ENCODE results near the gene TSPAN31.
"Not testable (repeated sequence)": the region's sequence is repeated elsewhere in the genome, so short reads cannot be mapped to it uniquely, and the experiment has no call there.

Gene TSPAN31, protein sequence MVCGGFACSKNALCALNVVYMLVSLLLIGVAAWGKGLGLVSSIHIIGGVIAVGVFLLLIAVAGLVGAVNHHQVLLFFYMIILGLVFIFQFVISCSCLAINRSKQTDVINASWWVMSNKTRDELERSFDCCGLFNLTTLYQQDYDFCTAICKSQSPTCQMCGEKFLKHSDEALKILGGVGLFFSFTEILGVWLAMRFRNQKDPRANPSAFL

DNA sequence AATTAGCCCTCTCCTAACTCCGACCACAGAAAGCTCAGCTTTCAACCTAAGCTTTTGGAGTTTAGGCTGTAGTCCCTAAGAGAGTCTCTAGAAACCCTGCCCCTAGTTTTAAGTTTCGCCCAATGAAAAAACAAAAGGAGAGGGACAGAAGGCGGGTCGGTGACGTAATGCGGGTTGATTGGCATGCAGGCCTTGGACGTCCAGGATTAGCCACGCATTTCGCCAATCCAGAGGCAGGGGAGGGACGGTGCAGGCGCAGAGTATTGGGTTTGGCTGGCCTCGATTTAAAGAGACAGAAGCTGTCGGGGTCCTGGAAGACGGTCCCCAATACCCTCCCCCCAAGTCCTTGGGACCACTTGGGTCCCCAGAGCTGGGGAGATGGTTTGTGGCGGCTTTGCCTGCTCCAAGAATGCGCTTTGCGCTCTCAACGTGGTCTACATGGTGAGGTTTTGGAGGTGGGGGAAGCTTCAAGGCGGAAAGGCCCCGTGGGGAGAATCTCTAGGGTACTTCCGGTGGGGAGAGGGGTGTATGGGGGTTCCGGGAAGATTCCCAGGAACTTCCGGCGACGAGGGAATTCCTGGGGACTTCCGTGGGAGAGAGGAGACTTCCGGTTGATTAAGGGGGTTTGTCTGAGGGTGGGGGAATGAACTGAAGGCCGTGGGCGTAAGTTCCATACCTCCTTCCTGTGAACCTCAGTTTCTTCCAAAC is at the start of gene TSPAN31:
TSPAN31 (plus strand) TSS at position 263 of the 708 bp plus-strand sequence; CDS start at position 379, 116 bp downstream.
- in situ Hi-C loops (cut with HindIII; ENCODE audit: low sequenced_read_pairs), result no loop called here

DNA sequence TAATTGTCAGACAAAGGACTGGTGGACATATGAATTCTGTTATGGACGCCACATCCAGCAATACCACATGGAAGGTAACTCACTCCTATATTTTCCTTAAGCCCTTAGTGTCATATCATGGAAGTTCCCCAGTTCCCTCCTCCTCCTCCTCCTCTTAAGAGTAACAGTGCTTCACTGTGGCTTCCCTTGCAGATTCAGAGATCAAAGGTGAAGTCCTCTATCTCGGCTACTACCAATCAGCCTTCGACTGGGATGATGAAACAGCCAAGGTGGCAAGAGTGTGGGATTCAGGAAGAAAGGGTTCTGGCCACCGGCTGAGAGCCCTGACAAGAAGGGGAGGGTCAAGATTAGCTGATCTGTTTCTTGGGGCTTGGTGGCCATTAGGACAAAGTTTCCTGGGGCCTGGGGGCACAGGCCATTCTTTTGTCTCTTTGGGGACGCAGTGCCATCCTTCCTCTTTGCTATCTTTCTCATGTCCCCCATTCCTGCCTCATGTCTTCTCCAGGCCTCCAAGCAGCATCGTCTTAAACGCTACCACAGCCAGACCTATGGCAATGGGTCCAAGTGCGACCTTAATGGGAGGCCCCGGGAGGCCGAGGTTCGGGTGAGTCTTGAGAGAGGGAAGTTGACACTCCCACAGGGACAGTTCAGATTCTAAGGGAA is 48.9 kb upstream of the TSPAN31 start:
- in situ Hi-C loops (cut with HindIII; ENCODE audit: low sequenced_read_pairs), result no loop called here

GRCh38 chr12:57697076-57697475 is 47.8 kb upstream of the TSPAN31 start:
- in situ Hi-C loops (cut with HindIII; ENCODE audit: low sequenced_read_pairs), result no loop called here

GRCh38 chr12:57698414-57698813 is 46.4 kb upstream of the TSPAN31 start:
- in situ Hi-C loops (cut with HindIII; ENCODE audit: low sequenced_read_pairs), result no loop called here

- in situ Hi-C loops (cut with HindIII; ENCODE audit: low sequenced_read_pairs), result no loop called here
These were observed 44.5 kb upstream of the TSPAN31 start for GRCh38 chr12:57700317-57700716.

DNA sequence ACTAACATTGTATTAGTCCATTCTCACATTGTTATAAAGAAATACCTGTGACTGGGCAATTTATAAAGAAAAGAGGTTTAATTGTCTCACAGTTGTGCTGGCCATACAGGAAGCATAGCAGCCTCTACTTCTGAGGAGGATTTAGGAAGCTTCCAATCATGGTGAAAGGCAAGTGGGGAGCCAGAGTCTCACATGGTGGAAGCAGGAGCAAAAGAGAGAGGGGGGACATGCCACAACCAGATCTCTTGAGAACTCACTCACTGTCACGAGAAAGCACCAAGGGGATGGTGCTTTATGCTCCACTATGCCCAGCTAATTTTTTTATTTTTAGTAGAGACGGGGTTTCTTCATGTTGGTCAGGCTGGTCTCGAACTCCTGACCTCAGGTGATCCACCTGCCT is 37.6 kb upstream of the TSPAN31 start:
- in situ Hi-C loops (cut with HindIII; ENCODE audit: low sequenced_read_pairs), result no loop called here

GRCh38 chr12:57708296-57708695 is 36.5 kb upstream of the TSPAN31 start:
- in situ Hi-C loops (cut with HindIII; ENCODE audit: low sequenced_read_pairs), result no loop called here

DNA sequence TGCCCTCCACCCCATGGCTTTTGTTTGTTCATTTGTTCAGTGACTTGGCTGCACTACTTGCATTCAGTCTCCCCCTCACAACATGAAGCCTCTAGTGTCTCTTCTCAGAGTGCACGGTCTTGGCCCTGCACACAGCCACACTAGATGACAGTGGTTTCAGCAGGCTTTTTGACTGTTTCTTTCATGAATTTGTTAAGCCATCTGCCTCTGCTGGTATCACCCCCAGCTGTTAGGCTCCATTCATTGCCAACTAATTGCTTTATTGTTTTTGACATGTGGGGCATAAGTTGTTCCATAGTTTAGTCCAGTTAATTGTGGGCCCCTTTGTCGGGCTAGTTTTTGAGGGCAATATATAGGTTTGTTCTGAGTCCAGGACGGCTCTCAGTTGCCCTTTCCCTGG is 32.1 kb upstream of the TSPAN31 start:
- in situ Hi-C loops (cut with HindIII; ENCODE audit: low sequenced_read_pairs), result no loop called here

DNA sequence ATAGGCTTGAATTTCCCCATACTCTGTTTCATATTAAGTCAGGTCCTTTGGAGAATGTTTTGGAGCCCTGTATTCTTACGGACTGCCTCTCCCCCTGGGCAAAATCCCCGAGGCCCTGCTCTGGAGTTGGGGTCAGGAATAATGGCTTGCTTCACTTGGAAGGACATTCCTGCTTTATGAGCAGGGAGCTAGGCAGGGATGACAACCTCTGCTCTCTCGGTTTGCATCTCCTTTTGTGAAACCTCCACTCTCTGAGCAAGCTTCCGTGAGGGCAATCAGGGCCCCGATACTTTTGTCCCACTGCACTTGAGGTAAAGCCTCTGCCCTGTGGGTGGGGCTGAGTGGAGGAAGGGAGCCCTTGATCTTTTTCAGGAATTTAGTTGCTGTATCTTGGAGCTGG is 31.6 kb upstream of the TSPAN31 start:
- in situ Hi-C loops (cut with HindIII; ENCODE audit: low sequenced_read_pairs), result no loop called here

DNA sequence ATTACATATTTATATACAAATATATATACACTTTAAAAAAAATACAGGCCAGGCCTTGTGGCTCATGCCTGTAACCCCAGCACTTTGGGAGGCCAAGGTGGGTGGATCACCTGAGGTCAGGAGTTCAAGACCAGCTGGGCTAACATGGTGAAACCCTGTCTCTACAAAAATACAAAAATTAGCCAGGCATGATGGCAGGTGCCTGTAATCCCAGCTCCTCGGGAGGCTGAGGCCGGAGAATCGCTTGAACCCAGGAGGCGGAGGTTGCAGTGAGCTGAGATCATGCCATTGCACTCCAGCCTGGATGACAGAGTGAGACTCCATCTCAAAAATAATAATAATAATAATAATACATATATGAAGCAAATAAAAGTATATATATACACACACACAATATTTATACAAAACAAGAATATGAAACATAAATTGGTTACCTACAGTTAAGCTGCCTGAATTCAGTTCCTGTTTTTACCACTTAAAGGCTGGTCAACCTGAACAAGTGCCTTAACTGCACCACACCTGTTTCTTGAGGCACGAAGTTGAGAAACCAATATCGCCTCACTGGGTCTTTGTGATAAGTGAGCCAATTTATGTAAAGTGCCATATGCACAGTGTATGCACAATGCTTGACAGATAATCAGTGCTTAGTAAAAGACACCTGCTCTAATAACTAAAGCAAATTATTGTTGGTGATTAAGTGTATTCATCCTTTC is 29.6 kb upstream of the TSPAN31 start:
- in situ Hi-C loops (cut with HindIII; ENCODE audit: low sequenced_read_pairs), result not testable (repeated sequence)

GRCh38 chr12:57715786-57716185 is 29.1 kb upstream of the TSPAN31 start:
- in situ Hi-C loops (cut with HindIII; ENCODE audit: low sequenced_read_pairs), result no loop called here

DNA sequence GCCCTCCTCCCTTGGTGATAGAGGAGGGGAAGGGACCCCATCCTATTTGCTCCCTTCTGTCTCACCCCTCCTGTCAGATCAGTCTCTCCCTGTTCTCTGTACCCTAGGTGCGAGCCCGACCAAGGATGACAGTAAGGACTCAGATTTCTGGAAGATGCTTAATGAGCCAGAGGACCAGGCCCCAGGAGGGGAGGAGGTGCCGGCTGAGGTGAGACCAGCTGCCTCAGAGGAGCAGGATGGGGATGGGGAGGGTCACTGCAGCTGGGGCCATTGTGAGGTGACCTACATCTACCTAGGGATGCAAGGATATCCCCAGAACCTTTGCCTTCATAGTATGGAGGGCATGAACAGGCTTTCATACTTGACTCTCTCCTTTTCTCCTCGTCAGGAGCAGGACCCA is 28.5 kb upstream of the TSPAN31 start:
- in situ Hi-C loops (cut with HindIII; ENCODE audit: low sequenced_read_pairs), result no loop called here

GRCh38 chr12:57717131-57717530 is 27.7 kb upstream of the TSPAN31 start:
- in situ Hi-C loops (cut with HindIII; ENCODE audit: low sequenced_read_pairs), result no loop called here

GRCh38 chr12:57717846-57718640 is 26.8 kb upstream of the TSPAN31 start:
- in situ Hi-C loops (cut with HindIII; ENCODE audit: low sequenced_read_pairs), result no loop called here

DNA sequence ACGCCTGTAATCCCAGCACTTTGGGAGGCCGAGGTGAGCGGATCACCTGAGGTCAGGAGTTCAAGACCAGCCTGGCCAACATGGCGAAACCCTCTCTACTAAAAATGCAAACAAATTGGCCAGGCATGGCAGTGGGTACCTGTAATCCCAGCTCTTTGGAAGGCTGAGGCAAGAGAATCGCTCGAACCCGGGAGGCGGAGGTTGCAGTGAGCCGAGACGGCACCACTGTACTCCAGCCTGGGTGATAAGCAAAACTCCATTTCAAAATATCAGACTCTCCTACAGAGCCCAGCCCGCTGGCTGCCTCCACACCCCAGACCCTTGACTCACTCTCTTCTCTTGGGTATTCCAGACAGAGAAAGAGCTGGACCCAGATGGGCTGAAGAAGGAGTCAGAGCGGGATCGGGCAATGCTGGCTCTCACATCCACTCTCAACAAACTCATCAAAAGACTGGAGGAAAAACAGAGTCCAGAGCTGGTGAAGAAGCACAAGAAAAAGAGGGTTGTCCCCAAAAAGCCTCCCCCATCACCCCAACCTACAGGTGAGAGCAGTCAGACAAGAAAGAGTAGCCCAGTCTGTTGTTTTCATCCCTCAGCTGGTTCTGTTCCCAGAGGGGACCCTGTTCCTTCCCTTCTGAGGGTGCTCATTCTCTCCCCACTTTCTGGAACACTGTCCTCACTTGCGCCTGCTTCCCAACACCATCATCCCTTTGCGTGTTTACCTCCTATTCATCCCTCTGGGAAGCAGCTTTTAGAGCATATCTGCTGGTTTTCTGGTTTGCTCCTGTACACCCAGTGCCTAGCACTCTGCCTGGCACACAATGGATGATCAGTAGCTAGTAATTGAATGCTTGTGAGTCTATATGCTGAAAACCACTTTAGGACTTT is 26.0 kb upstream of the TSPAN31 start:
- in situ Hi-C loops (cut with HindIII; ENCODE audit: low sequenced_read_pairs), result no loop called here

DNA sequence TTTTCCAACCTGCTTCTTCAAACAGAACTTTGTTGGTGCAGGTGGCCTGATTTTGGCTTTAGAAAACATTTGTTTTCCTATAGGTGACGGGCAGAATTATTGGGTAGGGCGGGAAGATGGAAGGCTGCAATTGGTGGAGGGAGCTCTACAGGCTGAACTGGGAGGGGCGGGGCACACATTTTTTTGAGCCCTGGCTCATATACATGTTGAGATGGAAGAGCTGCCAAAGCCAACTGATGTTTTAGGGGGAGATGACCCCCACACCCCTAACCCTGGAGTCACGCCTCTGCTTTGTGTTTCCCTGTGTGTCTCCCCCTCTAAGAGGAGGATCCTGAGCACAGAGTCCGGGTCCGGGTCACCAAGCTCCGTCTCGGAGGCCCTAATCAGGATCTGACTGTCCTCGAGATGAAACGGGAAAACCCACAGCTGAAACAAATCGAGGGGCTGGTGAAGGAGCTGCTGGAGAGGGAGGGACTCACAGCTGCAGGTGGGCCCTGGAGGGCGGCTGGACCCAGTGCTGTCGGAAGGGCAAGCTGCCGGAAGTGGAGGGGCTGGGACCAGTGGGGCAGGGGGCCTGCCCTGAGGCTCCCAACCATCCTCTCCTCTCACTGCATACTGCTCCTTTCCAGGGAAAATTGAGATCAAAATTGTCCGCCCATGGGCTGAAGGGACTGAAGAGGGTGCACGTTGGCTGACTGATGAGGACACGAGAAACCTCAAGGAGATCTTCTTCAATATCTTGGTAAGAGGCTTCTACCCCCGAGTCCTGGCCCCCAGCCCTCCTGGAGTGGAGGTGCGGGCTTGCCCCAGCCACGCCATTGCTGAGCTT is 24.8 kb upstream of the TSPAN31 start:
- in situ Hi-C loops (cut with HindIII; ENCODE audit: low sequenced_read_pairs), result no loop called here

DNA sequence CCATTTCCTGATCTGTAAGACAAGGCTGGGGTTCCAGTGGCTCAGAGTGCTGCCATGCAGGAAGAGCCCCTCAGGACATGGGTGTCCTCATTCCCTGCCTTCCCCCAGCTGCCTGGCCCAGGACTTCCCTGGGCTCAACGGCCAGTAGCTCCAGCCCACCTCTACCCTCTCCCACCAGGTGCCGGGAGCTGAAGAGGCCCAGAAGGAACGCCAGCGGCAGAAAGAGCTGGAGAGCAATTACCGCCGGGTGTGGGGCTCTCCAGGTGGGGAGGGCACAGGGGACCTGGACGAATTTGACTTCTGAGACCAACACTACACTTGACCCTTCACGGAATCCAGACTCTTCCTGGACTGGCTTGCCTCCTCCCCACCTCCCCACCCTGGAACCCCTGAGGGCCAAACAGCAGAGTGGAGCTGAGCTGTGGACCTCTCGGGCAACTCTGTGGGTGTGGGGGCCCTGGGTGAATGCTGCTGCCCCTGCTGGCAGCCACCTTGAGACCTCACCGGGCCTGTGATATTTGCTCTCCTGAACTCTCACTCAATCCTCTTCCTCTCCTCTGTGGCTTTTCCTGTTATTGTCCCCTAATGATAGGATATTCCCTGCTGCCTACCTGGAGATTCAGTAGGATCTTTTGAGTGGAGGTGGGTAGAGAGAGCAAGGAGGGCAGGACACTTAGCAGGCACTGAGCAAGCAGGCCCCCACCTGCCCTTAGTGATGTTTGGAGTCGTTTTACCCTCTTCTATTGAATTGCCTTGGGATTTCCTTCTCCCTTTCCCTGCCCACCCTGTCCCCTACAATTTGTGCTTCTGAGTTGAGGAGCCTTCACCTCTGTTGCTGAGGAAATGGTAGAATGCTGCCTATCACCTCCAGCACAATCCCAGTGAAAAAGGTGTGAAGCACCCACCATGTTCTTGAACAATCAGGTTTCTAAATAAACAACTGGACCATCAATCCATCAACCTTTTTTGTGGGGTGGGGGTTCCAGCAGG is 23.9 kb upstream of the TSPAN31 start:
- in situ Hi-C loops (cut with HindIII; ENCODE audit: low sequenced_read_pairs), result no loop called here

Measured in DLD1 (cell line).